GM19099 (cell line): ENCODE results near the gene GALK2.

ENCODE experiments used
- POLR2A ChIP-seq: IDR thresholded peaks from 3 replicates; pipeline ENCODE4 v1.6.1; 2011; ENCODE audit warnings: low read depth; ENCODE audit not compliant: insufficient read length; ENCODE audit errors: extremely low read depth

GALK2 gene

DNA sequence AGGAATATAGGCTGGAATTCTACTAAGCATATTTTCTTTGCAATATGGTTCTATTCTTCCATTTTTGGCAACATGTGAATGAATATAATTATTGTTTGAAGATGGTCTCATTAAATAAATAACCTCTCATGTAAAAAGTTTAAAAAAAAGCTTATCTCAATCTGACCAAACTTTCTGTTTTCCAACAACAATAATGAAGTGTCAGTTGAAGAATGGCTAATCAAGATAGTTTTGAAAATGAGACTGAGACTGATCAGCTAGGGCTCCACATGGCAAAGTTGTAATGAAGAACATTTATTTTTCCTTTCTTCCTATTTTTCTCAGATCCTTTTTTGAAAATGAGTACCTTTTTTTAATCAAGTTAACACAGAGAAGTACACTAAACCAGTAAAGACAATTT is 117.4 kb downstream of the GALK2 start:
- TF ChIP-seq POLR2A = no peak

- TF ChIP-seq POLR2A = no peak
Measured at GRCh38 chr15:49288391-49288790, 118.3 kb downstream of the GALK2 start.

DNA sequence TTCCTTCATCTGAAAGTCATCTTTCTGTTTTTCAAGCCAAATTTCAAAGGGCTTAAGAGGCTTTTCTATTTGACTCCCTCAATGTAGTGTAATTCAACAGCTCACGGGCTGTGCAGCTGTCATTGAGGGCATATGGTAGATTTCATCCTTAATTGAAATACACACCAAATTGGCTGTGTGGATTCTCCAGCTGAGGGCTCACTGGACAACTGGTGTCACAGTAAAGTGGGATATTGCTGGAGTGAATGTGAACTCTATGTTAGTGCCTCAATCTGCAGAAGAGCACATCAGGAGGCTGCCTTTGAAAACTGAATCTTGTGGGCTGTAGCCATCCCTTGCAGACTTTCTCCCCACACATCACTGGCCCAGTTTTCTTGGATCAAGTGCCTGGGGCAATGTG is 120.1 kb downstream of the GALK2 start:
- TF ChIP-seq POLR2A = no peak

GRCh38 chr15:49293941-49294340 is 123.9 kb downstream of the GALK2 start:
- TF ChIP-seq POLR2A = no peak

DNA sequence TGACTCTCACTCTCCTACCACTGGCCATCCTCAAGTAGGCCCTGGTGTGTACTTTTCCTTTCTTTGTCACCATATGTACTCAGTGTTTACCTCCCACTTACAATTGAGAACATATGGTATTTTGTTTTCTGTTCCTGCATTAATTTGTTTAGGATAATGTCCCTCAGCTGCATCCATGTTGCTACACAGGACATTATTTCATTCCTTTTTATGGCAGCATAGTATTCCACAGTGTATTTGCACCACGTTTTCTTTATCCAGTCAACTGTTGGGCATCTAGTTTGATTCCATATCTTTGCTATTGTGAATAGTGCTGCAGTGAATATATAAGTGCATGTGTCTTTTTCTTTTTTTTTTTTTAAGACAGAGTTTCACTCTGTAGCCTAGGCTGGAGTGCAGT is 126.2 kb downstream of the GALK2 start:
- TF ChIP-seq POLR2A = no peak

DNA sequence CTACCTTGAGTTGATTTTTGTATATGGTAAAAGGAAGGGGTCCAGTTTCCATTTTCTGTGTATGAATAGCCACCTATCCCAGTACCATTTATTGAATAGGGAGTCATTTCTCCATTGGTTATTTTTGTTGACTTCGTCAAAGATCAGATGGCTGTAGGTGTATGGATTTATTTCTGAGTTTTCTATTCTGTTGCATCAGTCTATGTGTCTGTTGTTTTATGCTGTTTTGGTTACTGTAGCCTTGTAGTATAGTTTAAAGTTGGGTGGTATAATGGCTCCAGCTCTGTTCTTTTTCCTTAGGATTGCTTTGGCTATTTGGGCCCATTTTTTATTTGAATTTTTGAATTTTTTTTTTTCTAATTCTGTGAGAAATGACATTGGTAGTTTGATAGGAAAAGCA is 127.5 kb downstream of the GALK2 start:
- no peak for TF ChIP-seq POLR2A

- no peak for TF ChIP-seq POLR2A
Measured at GRCh38 chr15:49300856-49301255, 130.8 kb downstream of the GALK2 start.

DNA sequence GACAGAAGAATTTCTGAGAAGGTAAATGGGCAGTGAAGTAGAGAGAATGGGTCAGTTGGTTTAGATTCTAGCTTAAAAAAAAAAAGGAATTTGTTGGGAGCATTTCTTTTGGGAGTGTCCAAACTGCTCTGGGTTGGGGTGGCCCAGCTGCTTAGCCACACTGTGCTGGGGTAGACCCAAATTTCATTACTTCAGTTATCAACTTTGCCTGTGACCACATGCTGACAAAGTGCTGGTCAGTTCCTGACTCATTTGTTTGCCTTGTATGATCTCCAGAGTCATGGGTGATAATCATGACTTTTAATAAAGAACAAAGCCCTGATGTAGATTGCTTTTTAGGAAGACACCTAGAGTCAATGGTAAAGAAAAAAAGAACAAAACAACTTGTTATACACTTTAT is 131.5 kb downstream of the GALK2 start:
- no peak for TF ChIP-seq POLR2A

DNA sequence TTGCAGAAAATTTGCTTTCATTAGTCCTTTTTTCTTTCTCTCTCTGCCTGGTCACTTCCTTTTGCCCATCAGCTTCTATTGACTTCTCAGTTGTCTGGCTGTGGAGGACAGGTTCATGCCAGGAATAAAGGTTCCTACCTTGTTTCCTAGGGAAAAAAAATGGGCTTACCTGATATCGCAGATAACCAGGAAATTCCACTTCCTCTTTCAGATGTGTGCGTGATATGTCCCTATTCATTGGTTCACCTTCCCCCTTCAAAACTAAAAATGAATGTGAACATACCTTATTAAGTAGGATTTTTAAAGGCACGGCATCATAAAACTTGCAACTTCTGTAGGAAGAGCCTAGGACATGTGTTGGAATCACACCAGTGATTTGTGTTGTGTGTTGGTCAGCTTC is 133.0 kb downstream of the GALK2 start:
- TF ChIP-seq POLR2A = no peak

DNA sequence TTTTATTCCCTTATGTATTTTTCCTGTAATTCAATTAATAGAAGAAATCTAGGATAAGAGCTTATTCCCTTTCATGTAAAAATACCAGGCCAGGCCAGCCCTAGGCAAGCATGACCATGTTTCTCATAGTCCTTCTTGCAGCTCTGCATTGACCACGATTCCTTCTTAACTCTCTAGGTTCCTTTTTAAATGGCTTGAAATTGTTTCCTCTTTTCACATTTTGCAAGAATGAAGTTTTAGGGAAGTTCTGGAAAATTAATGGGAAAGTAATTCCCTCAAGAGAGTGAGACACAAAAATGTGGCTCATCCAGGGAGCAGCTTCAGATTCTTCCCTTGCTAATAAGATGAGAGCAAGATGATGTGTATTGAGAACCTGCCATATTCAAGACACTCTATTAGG is 136.5 kb downstream of the GALK2 start:
- TF ChIP-seq POLR2A = no peak

DNA sequence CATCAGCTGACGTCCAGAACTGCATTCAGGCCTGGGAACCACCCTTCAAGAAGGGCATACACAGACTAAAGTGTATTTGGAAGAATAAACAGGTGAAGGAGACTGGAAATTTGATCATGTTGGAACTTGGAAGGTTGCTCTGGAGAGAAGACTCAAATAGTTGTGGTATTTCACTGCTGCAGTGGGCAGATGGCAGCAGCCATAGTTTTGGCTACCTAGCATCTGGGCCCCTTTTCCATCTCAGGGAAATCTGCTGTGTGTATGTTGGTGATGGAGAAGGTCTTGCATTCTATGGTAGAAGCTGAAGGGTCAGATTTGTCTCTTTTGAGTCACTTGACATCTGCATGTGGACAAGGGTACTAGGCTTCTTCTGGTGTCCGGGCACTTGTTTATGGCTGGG is 138.6 kb downstream of the GALK2 start:
- no peak for TF ChIP-seq POLR2A

DNA sequence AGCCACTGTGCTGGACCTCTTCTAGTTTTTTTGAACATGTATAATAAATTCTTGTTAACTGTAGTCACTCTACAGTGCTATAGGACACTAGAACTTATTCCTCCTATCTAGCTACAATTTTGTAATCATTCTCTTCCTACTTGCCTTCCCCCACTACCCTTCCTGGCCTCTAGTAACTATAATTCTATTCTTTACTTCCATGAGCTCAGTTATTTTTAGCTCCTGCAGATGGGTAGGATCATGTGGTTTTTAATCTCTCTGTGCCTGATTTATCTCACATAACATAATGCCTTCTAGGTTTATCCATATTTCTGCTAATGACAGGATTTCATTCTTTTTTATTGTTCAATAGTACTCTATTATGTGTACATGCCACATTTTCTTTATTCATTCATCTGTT is 139.8 kb downstream of the GALK2 start:
- TF ChIP-seq POLR2A = no peak

GRCh38 chr15:49313650-49314049 is 143.6 kb downstream of the GALK2 start:
- TF ChIP-seq POLR2A = no peak

- no peak for TF ChIP-seq POLR2A
Measured at GRCh38 chr15:49314716-49315115, 144.7 kb downstream of the GALK2 start.

DNA sequence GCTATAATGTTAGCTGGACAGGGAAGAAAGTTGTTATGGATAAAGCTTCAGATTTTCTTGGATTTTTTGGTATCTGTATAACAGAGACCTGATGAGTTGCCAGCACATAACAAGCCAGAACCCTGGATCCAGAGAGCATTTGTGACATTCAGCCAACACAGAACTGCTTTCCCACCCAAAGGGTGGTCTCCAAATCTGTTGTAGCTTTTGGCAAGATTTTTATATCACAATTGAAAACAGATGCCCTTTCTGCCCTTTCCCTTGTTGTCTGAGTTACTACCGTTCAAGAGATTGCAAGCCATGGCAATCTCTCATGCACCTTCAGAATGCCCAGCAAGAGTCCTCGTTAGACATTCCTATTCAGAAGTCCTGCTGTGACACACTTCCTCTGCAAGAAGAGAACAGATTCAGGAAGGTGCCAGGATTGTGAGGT is 145.4 kb downstream of the GALK2 start:
- no peak for TF ChIP-seq POLR2A

GRCh38 chr15:49320351-49320750 is 150.3 kb downstream of the GALK2 start:
- TF ChIP-seq POLR2A = no peak

DNA sequence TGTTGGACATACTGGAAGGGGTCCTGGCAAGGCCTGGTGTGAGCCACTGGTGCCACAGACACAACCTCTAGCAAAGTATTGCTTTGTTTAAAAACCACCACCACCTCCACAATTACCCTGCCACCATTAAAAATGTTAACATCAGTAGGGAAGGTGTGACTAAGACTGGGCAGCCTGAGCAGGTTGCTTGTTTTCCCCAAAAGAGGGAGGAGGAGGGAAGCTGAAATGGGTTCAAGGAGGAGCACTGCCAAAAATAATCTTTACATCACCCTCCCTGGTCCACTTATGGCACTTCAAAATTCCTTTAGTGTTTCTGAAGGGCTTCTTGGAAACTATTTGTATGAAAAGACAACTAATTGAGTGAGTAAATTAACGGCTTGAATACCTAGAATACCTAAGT is 153.2 kb downstream of the GALK2 start:
- no peak for TF ChIP-seq POLR2A

DNA sequence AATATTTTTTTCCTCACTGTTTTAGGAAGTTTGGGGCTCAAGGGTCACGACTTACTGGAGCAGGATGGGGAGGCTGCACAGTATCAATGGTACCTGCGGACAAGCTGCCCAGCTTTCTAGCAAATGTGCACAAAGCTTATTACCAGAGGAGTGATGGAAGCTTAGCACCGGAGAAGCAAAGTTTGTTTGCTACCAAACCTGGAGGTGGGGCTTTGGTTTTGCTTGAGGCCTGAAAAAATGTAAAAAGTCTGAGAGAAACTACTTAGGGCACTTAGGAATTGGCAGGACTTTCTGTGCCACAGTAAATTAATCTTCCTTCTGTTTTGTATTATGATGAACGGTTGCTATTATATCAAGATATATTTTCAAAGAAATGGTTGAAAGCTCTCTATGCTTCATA is 157.9 kb downstream of the GALK2 start:
- TF ChIP-seq POLR2A = no peak

DNA sequence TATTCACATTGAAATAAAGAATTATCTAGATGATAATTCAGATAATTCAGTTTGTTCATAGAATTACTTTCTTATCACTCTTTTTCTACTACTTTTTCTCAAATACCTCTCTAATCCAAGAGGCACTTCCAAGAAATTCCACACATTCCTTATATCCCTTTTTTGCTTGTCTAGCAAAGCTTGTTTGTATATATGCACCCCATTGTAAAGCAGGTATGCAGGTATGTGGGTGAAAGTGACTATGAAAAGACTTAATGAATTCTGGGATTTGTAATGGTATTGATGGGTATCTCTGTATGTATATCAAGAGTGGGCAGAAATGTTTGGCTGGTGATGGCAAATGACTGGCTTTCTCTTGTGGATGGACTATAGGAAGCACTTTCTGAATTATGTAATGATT is 158.9 kb downstream of the GALK2 start:
- TF ChIP-seq POLR2A = no peak

DNA sequence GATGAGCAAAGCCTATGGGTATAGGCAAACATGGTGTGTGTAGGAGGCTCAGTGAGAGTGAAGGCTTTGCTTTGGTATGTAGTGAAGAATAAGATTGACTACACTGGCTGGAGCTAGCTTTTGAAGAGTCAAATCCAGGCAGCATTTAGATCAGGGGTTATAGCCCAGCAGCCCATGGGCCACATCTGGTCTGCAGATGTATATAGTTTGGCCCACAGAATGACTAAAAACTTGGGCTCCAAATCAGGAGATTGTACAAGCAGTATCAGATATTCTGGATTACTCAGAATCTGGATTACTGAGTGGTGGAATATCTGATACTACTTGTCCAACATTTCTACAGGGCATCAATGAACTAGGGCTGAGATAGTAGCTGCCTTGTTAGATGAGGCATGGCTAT is 160.1 kb downstream of the GALK2 start:
- no peak for TF ChIP-seq POLR2A
